ENCODE data around the gene ADGRG3. TPM values are rescaled to one million over a fixed set of nuclear protein-coding genes. Genes with fewer than 3 reads are reported as not detected.

Gene ADGRG3
- total RNA-seq, 1 experiment from 2014 or later: not detected

DNA sequence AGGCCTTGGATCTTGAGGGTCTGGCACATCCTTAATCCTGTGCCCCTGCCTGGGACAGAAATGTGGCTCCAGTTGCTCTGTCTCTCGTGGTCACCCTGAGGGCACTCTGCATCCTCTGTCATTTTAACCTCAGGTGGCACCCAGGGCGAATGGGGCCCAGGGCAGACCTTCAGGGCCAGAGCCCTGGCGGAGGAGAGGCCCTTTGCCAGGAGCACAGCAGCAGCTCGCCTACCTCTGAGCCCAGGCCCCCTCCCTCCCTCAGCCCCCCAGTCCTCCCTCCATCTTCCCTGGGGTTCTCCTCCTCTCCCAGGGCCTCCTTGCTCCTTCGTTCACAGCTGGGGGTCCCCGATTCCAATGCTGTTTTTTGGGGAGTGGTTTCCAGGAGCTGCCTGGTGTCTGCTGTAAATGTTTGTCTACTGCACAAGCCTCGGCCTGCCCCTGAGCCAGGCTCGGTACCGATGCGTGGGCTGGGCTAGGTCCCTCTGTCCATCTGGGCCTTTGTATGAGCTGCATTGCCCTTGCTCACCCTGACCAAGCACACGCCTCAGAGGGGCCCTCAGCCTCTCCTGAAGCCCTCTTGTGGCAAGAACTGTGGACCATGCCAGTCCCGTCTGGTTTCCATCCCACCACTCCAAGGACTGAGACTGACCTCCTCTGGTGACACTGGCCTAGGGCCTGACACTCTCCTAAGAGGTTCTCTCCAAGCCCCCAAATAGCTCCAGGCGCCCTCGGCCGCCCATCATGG, 4.0 kb upstream of the ADGRG3 start:
- Histone ChIP-seq H3K36me3 (ENCODE audit: control insufficient read depth in 1 of 2, insufficient read depth in 2 of 2, low read length in 2 of 2) (no peaks in the 10 kb centered on the region; a peak in 1 of 4 replicates), H3K27me3 (ENCODE audit: insufficient read depth, low read length) (no peaks in the 10 kb centered on the region), H3K4me3 (replicated peaks in 1 of 2; ENCODE audit: low read depth in 1 of 2, low read length in 2 of 2) (no peak overlapping the region), H3K4me1 (ENCODE audit: control insufficient read depth in 1 of 2, insufficient read depth in 2 of 2, low read length in 2 of 2) (peaks cover 0 to 8% of the 10 kb centered on the region in 2 experiments; a peak in 1 of 4 replicates), H3K9ac (ENCODE audit: low read length) (no peak overlapping the region), H3K4me2 (ENCODE audit: low read length) (no peak overlapping the region), H3K9me3 (ENCODE audit: control insufficient read depth in 1 of 2, insufficient read depth in 1 of 2, low read depth in 1 of 2, low read length in 2 of 2) (no peaks in the 10 kb centered on the region), H3K9me2 (ENCODE audit: insufficient read depth) (no peaks in the 10 kb centered on the region), H2AFZ (ENCODE audit: low read depth, low read length, poor library complexity, severe bottlenecking) (no peak overlapping the region), H4K20me1 (ENCODE audit: insufficient read depth) (no peaks in the 10 kb centered on the region), H3K27ac (ENCODE audit: low read depth, low read length) (no peak overlapping the region), H3K79me2 (ENCODE audit: insufficient read depth, low read length) (no peaks in the 10 kb centered on the region)
- ATAC-seq (0 out of 2 replicates have a peak, but pooled peaks have one; percentile 30), DNase-seq (ENCODE audit: low read depth, low spot score) (no peak)
- TSS peak; percentile 52 for BruUV-seq (replicated peaks)
- TF ChIP-seq CEBPB (IDR thresholded peaks at IDR 0.05; ENCODE audit: low read depth): no peak
- no peak for TF ChIP-seq POLR2AphosphoS5 (IDR thresholded peaks at IDR 0.05; ENCODE audit: low read depth, low read length)
- TF ChIP-seq RAD21 (IDR thresholded peaks at IDR 0.05; ENCODE audit: low read depth): no peak
- no peak for TF ChIP-seq ELF1 (IDR thresholded peaks at IDR 0.05; ENCODE audit: borderline replicate concordance, low read depth)
- no peak for TF ChIP-seq POLR2A (IDR thresholded peaks at IDR 0.05; ENCODE audit: borderline replicate concordance, extremely low read depth, insufficient read depth, insufficient read length)
- no peak for TF ChIP-seq SRF (IDR thresholded peaks at IDR 0.05; ENCODE audit: low read depth)
- no peak for TF ChIP-seq ZNF274 (IDR thresholded peaks at IDR 0.05; ENCODE audit: low read depth, low read length)
- TF ChIP-seq EZH2 (IDR thresholded peaks at IDR 0.05): no peak
- no peak for TF ChIP-seq SIN3A (IDR thresholded peaks at IDR 0.05; ENCODE audit: low read depth)
- TF ChIP-seq ZFX (IDR thresholded peaks at IDR 0.05): no peak
- TF ChIP-seq SP1 (IDR thresholded peaks at IDR 0.05; ENCODE audit: low read depth): no peak
- no peak for TF ChIP-seq JUND (IDR thresholded peaks at IDR 0.05)
- TF ChIP-seq EZH2phosphoT487 (IDR thresholded peaks at IDR 0.05; ENCODE audit: borderline replicate concordance): no peak
- TF ChIP-seq FOSL1 (IDR thresholded peaks at IDR 0.05; ENCODE audit: low read depth): no peak
- no peak for TF ChIP-seq YY1 (IDR thresholded peaks at IDR 0.05; ENCODE audit: extremely low read depth, insufficient replicate concordance, low read depth, low read length)
- TF ChIP-seq ATF3 (IDR thresholded peaks at IDR 0.05): no peak
- TF ChIP-seq MAX (IDR thresholded peaks at IDR 0.05): no peak
- no peak for TF ChIP-seq CBX3 (IDR thresholded peaks at IDR 0.05; ENCODE audit: low read depth)
- no peak for TF ChIP-seq REST (IDR thresholded peaks at IDR 0.05; ENCODE audit: low read depth)
- intact Hi-C loops (cut with micrococcal nuclease): no loop called here
- ChIA-PET RAD21 (ENCODE audit: low non-redundant PET in 1 of 2, low total read pairs in 2 of 2, uncharacterized antibody in 2 of 2, unreplicated experiment in 2 of 2) (interaction anchor here in 1 of 2 experiments (0.7 kb wide), 2 partner anchors 73 to 82 kb away, joined by 3 to 5 read pairs; no protein-coding TSS in a partner anchor), POLR2A (no interaction called here), CTCF (no interaction called here)

All from HCT116 (cell line).